Transverse colon (tissue), 4 donors: ENCODE measurements around the gene DCTN2.

ENCODE experiments used
- CTCF ChIP-seq, 5 experiments: fragments of 200-600 bp in 3 of 5; fragments of 450-650 bp in 2 of 5; sonication (generic) in 3 of 5; IDR thresholded peaks; 1 replicate in 2 of 5; 2 replicates in 3 of 5; pipeline ENCODE4 v1.5.1; 2016 to 2017; ENCODE audit warnings: antibody characterized with exemption in 5 of 5, inconsistent platforms in 3 of 5, mild to moderate bottlenecking in 2 of 5, moderate library complexity in 1 of 5
- EP300 ChIP-seq: sonication (generic); formaldehyde crosslinking; IDR thresholded peaks from one replicate; pipeline ENCODE4 v1.6.1; 2017; ENCODE audit warnings: antibody characterized with exemption, low read depth
- POLR2A ChIP-seq: fragments of 450-650 bp; IDR thresholded peaks from one replicate; pipeline ENCODE4 v1.6.1; 2016; ENCODE audit warnings: antibody characterized with exemption, mild to moderate bottlenecking, moderate library complexity
- POLR2AphosphoS5 ChIP-seq, 3 donors: sonication (generic); formaldehyde crosslinking; IDR thresholded peaks; one replicate each; pipeline ENCODE4 v1.6.1; 2016; ENCODE audit warnings: antibody characterized with exemption in 3 of 3

GRCh38 chr12:57539134-57539768 lies 7.7 kb downstream of the DCTN2 start:
- no peak for TF ChIP-seq POLR2AphosphoS5 (IDR thresholded peaks at IDR 0.05)
- TF ChIP-seq CTCF (IDR thresholded peaks at IDR 0.05): no peak
- TF ChIP-seq POLR2A: no peak
- no peak for TF ChIP-seq EP300
